GM19324 (cell line): Measurements from ENCODE around the gene INTS14.

Source experiments
- ATAC-seq: cut with Tn5 transposase; IDR thresholded peaks from one replicate; pipeline ENCODE4 v1.9.1; 2021; ENCODE audit warnings: mild to moderate bottlenecking, moderate library complexity; ENCODE audit not compliant: unreplicated experiment, low FRiP score

The INTS14 gene

DNA sequence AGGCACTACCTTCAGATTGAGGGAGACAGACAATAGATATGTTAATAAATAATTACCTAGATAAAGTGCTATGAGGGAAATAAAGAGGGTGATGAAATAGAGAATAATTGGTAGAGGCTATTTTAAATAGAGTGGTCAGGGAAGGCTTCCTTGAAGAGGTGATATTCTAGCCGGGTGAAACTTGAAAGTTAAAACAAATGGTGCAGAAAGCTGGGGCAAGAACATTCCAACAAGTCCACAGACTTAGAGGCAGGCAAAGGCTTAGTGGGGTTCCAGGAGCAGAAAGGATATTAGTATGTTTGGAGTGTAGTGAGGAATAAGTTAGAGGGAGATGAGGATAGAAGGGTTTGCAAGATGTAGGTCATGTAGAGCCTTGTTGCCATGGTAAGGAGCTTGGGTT lies 70.6 kb downstream of the INTS14 start:
- ATAC-seq = no peak

DNA sequence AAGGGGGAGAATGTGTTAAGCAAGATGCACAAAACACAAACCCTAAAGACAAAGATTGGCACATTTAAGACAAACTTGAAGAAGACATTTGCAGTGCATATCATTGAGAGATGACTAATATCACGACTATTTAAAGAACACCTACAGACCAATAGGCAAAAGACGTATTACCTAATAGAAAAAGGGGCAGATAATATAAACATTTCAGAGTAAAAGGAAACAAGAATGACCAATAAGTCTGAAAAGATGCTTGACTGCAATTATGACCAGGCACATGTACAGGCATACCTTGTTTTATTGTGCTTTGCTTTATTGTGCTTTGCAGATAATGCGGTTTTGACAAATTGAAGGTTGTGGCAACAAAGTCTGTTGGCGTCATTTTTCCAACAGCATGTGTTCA lies 75.7 kb downstream of the INTS14 start:
- no peak for ATAC-seq

DNA sequence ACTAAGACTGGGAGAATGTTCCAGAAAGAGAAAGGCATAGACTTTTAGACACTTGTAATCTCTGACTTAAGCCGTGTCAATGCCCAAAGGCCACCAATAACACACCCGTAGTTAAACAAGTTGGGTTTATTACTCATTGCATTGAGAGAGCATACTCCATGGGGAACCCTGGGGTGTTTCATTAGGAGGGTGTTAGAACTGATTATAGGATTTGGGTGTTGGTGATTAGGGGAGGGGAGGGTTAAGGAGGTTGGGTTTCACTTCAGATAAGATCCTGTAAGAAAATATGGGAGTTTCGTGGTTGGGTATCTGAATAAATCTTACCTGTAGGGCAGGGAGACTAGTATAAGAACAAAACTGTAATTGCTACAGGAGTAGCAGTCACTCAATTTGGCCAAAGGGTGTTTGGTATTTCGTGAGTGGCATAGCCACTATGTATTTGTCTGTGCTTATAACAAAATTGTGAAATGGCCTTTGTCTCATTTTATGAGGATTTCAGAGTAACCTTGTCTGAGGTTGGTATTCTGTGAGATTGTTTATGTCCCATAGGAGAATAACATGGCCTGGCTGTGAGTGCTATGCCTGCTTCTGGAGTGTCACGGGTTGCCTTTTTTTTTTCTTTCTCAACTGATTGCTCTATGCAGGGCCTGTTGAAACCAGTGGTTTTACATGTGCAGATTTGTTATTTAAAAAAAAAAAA lies 77.7 kb downstream of the INTS14 start:
- ATAC-seq = no peak

DNA sequence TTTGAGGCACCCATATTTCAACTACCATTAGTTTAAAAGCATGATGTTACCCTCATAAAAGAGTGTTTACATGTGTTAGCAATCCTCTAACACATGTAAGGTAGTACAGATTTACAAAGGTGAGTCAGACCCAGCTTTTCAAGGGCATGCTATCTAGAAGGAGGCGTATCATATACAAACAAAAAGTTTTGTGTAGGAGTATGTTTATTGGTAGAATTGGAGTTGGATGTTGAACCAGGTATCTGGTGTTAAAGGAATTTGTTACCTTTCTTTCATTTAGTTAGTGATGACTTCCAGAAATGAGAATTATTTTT lies 78.2 kb downstream of the INTS14 start:
- no peak for ATAC-seq

DNA sequence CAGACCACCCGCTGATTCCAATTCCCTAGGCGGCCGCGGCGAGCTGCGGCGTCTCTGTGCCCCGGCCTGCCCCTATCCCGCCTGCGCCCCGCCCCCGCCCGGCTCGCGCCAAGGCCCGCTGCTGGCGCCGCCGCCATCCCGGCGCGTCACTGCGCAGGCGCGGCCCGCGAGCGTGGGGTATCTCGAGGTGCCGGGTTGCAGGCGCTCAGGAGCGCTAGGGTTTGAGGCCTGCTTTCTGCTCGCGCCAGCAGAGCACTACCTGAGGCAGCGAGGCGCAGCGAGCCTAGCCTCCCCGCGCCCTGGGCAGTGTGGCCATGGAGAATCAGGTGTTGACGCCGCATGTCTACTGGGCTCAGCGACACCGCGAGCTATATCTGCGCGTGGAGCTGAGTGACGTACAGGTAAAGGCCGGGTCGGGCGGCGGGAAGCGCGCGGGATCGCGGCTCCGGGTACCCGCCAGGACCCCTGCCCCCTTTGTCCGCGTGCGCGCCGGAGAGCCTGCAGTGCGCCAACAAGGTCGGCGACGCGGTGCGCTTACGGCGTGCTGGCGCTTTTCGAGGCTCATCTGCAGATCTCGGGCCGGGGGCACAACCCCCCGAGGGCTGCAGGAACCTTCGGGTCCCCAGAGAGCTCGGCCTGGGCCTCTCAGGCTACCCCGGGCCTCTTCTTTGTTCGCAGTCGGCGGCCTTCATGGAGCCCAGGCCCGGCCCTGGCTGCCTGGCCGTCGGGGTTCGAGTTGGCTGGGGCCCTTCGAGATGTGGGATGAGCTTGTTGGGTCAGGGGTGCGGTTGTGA lies 80.4 kb downstream of the INTS14 start, which contains the start of gene HACD3:
HACD3 (plus strand) TSS at position 146 of the 794 bp plus-strand sequence; CDS start at position 315, 169 bp downstream.
- peak; percentile 86 for ATAC-seq

DNA sequence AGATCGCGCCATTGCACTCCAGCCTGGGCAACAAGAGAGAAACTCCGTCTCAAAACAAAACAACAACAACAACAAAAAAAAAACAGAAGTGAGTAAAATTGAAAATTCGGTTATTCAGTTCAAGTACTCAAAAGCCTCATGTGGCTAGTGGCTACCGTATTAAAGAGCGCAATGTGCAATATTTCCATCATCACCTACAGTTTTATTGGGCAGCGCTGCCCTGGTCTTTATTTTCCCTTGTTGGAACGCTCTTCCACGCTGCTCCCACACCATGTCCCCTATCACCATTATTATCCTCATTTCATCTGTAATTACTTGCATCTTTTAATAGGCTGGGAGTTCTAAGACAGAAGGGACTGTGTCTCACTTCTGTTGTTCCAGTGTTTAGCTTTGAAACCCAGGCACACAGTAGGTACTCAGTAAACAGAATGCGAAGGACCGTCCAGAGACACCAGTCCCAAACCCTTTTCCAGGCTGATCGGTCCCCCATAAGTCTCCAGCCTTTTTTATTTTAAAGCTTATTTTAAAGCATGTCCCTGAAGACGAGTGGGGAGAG lies 81.1 kb downstream of the INTS14 start:
- ATAC-seq = no peak
